NCI-H1105 treated with DMSO at 0.1 percent for 48 hours (cell line): Measurements from ENCODE around the gene RSRC1.
A peak's percentile ranks its signal among the peaks of the same experiment; 100 is the strongest.
"Not testable (repeated sequence)": the region's sequence is repeated elsewhere in the genome, so short reads cannot be mapped to it uniquely, and the experiment has no call there.

ENCODE experiments used
- DNase-seq: peaks from one replicate; lab custom pipeline; 2025; lab: John Stamatoyannopoulos, UW

Gene RSRC1

GRCh38 chr3:158109804-158110657 is at the start of gene RSRC1:
TSS of gene RSRC1 (plus strand) at chr3:158110089. CDS start at chr3:158122105, 12,016 bp downstream.
- DNase-seq: peak; percentile 95

- DNase-seq: not testable (repeated sequence)
These were observed 44.3 kb upstream of the RSRC1 start for GRCh38 chr3:158065574-158065973.

- no peak for DNase-seq
These were observed 37.1 kb upstream of the RSRC1 start for GRCh38 chr3:158072790-158073189.

GRCh38 chr3:158074591-158074990 is 35.3 kb upstream of the RSRC1 start:
- DNase-seq: no peak

GRCh38 chr3:158079599-158079998 is 30.3 kb upstream of the RSRC1 start:
- DNase-seq: no peak

- no peak for DNase-seq
These were observed 25.2 kb upstream of the RSRC1 start for GRCh38 chr3:158084651-158085050.

- no peak for DNase-seq
These were observed 24.5 kb upstream of the RSRC1 start for GRCh38 chr3:158085358-158085757.

- no peak for DNase-seq
These were observed 24.0 kb upstream of the RSRC1 start for GRCh38 chr3:158085931-158086330.

GRCh38 chr3:158086361-158086760 is 23.5 kb upstream of the RSRC1 start:
- no peak for DNase-seq

GRCh38 chr3:158086776-158087175 is 23.1 kb upstream of the RSRC1 start:
- no peak for DNase-seq

- DNase-seq: no peak
These were observed 18.4 kb upstream of the RSRC1 start for GRCh38 chr3:158091531-158091930.

GRCh38 chr3:158093526-158093925 is 16.4 kb upstream of the RSRC1 start:
- DNase-seq: no peak

- DNase-seq: no peak
These were observed 15.4 kb upstream of the RSRC1 start for GRCh38 chr3:158094235-158095110.

- no peak for DNase-seq
These were observed 14.6 kb upstream of the RSRC1 start for GRCh38 chr3:158095111-158095813.

- no peak for DNase-seq
These were observed 13.8 kb upstream of the RSRC1 start for GRCh38 chr3:158095814-158096704.

GRCh38 chr3:158097081-158097592 is 12.8 kb upstream of the RSRC1 start:
- DNase-seq: no peak

GRCh38 chr3:158097593-158098308 is 12.1 kb upstream of the RSRC1 start:
- peak; percentile 96 for DNase-seq

GRCh38 chr3:158098309-158098639 is 11.6 kb upstream of the RSRC1 start:
- no peak for DNase-seq

GRCh38 chr3:158098834-158099424 is 11.0 kb upstream of the RSRC1 start:
- DNase-seq: no peak

GRCh38 chr3:158100681-158101080 is 9.2 kb upstream of the RSRC1 start:
- DNase-seq: peak; percentile 87
